Cardiac septum (tissue), 1 donor: ENCODE data around the gene DERL2. TPM values are rescaled to one million over a fixed set of nuclear protein-coding genes. Genes with fewer than 3 reads are reported as not detected.
"Not testable (repeated sequence)": the region's sequence is repeated elsewhere in the genome, so short reads cannot be mapped to it uniquely, and the experiment has no call there.

Experiments
- DNase-seq: peaks from one replicate; pipeline ENCODE4 v3.0.0-alpha.2; 2020; ENCODE audit warnings: low spot score
- intact Hi-C: fragments of 100-400 bp; cut with DNase I; formaldehyde crosslinking; loops from one replicate; pipeline ENCODE4 v1.14.0; 2022
- total RNA-seq: library from RNA; stranded (reverse); fragmentation: NEBNext Ultra II Directional; extraction: Animal tissue kit (Norgen Biotek cat#: 25700); gene quantifications from one replicate; pipeline ENCODE4 v1.2.1, GENCODE V29; 2021
- donor health status: DM: no; HTN: no; CAD: no.

The DERL2 gene
- total RNA-seq, 1 donor from 2014 or later: 32.8 TPM

GRCh38 chr17:5444209-5444608, 41.8 kb downstream of the DERL2 start:
- intact Hi-C loops: no loop called here
- DNase-seq: no peak

- DNase-seq: no peak
- intact Hi-C loops: no loop called here
Observed at GRCh38 chr17:5443728-5444127, 42.2 kb downstream of the DERL2 start.

- DNase-seq: no peak
Observed at GRCh38 chr17:5439446-5439764, 46.6 kb downstream of the DERL2 start.

GRCh38 chr17:5438716-5439445, 47.1 kb downstream of the DERL2 start, which contains the start of gene C1QBP:
Gene C1QBP, minus strand, starts transcription at chr17:5439155. Its CDS starts 82 bp downstream, at chr17:5439073.
- peak; percentile 95 for DNase-seq
- intact Hi-C loops: loop anchor here (1.0 to 10.0 kb wide), 3 partner anchors 18 to 194 kb away; partner anchors contain the start of gene DHX33

More at GRCh38 chr17:5439446-5439764, 46.6 kb downstream of the DERL2 start:
- intact Hi-C loops: loop anchor here (1.0 to 10.0 kb wide), 3 partner anchors 18 to 195 kb away; partner anchors contain the start of gene DHX33

GRCh38 chr17:5437721-5438317, 48.2 kb downstream of the DERL2 start:
- intact Hi-C loops: loop anchor here (10.0 kb wide), 1 partner anchor 193 kb away; no protein-coding TSS in a partner anchor
- no peak for DNase-seq

DNA sequence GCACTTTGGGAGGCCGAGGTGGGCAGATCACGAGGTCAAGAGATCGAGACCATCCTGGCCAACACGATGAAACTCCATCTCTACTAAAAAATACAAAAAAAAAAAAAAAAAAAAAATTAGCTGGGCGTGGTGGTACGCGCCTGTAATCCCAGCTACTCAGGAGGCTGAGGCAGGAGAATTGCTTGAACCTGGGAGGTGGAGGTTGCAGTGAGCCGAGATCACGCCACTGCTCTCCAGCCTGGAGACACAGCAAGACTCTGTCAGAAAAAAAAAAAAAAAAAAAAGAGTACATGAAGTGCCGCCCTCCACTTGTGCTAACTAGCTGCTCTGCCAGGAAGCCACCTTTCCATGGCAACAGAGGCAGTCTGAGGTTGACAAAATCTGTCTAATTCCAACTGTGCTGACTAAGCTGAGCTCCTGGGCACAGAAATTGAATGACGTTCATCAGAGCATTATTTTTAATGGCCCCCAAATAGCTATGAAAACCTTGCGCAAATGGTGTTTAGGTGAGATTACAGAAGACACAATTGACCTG, 50.1 kb downstream of the DERL2 start:
- DNase-seq: not testable (repeated sequence)
- intact Hi-C loops: loop anchor here (10.0 kb wide), 1 partner anchor 191 kb away; no protein-coding TSS in a partner anchor

GRCh38 chr17:5434984-5435383, 51.0 kb downstream of the DERL2 start:
- intact Hi-C loops: loop anchor here (10.0 kb wide), 1 partner anchor 190 kb away; no protein-coding TSS in a partner anchor
- DNase-seq: no peak

- DNase-seq: no peak
- intact Hi-C loops: loop anchor here (10.0 kb wide), 1 partner anchor 187 kb away; no protein-coding TSS in a partner anchor
Observed at GRCh38 chr17:5431949-5432556, 53.9 kb downstream of the DERL2 start.

- not testable (repeated sequence) for DNase-seq
- intact Hi-C loops: loop anchor here (10.0 kb wide), 1 partner anchor 186 kb away; no protein-coding TSS in a partner anchor
Observed at GRCh38 chr17:5431234-5431633, 54.7 kb downstream of the DERL2 start.

DNA sequence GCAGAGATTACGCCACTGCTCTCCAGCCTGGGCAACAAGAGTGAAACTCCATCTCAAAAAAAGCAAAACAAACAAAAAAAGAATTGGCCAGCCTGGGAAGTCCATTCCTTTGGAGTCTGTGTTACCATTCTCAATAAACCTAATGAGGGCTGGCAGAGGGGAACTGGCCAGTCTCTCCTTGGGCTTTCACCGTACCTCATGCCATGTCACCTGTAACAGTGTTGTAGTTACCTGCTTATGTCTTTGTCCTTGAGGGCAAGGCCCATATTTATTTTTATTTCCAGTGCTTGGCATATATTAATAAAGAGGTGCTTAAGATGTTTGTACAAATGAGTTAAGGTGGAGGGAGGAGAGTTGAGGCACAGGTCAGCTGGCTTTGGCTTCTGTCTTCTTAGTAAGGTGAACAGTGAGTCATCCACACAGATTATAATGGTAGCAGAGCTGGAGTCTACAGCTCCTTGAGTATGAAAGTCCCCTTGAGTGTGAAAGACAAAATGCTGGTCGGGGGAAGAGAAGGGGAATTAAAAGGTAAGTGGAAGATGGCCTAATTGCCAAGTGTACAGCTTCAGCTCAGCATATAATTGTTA, 55.5 kb downstream of the DERL2 start:
- DNase-seq: no peak
- intact Hi-C loops: loop anchor here (10.0 kb wide), 1 partner anchor 186 kb away; no protein-coding TSS in a partner anchor

DNA sequence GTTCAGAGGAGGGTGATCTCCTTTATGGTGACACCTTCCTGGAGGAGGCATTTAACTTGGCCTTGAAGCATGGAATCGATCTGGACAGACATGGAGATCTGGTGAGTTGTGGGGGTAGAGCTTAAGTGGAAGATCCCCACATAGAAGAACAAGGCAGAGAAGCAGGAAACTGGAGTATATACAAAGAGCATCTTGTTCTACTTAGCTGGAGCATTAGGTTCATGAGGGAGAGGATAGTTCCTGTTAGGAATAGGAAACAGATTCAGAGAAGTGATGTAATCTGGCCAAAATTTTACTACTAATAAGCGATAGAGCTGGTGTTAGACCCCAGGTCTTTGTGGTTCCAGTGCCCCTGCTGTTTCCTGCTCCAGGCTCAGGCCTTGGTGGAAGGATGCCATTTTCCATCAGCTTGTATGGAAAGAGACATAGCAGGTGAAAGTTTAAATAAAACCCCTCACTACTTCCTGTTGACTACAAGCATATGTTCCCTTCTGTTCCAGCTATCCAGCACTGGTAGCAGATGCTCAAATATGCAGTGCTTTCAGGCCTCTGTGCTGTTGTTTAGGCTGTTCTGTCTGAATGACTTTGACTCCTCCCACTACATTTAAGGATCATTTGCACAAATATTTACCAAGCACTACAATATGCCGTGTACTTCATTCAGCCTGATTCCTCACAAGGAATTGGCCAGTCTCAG, 56.6 kb downstream of the DERL2 start:
- no peak for DNase-seq
- intact Hi-C loops: no loop called here

- DNase-seq: no peak
- intact Hi-C loops: no loop called here
Observed at GRCh38 chr17:5425826-5426225, 60.2 kb downstream of the DERL2 start.

DNA sequence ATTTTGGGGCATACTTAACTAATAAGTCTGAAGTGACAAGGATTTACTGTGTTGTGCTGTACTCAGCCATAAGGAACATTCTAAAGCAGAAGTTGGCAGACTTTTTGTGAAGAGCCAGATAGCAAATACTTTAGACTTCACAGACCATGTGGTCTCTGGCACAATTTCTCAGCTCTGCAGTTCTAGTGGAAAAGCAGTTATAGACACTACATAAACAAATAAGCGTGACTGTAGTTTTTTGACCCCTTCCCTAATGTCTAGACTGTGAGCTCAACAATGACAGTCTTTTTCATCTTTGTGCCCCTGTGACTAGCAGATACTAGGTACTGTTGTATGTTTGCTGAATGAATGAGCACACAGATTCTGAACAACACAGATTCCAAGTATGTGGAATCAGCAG, 61.1 kb downstream of the DERL2 start:
- intact Hi-C loops: no loop called here
- DNase-seq: no peak

GRCh38 chr17:5422505-5422904, 63.5 kb downstream of the DERL2 start:
- intact Hi-C loops: no loop called here
- DNase-seq: no peak

Other genes with a start within 250 kb of the DERL2 start
- gene RABEP1, start 203.9 kb downstream of the DERL2 start, total RNA-seq: 65.2 TPM
- gene NUP88, start 66.5 kb downstream of the DERL2 start, total RNA-seq: 45.1 TPM
- gene RPAIN, start 66.0 kb downstream of the DERL2 start, total RNA-seq: 30.0 TPM
- gene C1QBP, start 47.0 kb downstream of the DERL2 start, total RNA-seq: 101 TPM
- gene DHX33, start 17.2 kb downstream of the DERL2 start, total RNA-seq: 6.3 TPM
- gene MIS12, start 388 bp upstream of the DERL2 start, total RNA-seq: 12.5 TPM
- gene NLRP1, start 98.3 kb upstream of the DERL2 start, total RNA-seq: 11.7 TPM